ENCODE results near the gene CCDC192.
A peak's percentile ranks its signal among the peaks of the same experiment; 100 is the strongest.

CCDC192 gene

DNA sequence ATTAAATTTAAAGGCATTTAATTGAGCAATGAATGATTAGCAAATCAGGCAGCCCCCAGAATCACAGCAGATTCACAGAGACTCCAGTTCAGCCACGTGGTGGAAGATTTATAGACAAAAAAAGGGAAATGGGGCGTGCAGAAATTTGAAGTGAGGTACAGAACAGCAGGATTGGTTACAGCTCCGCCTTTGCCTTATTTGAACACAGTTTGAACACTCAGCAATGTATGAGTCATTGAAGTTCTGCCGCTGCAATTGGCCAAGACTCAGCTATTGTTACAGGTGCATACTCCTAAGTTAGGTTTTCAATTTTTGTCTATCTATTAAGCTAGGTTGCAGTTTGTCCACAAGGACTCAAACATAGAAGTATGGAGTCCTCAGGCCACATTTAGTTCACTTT, 222.7 kb downstream of the CCDC192 start:
- ATAC-seq: no peak
- no peak for TF ChIP-seq TOX (CRISPR knock-in tag; IDR thresholded peaks at IDR 0.05; ENCODE audit: borderline replicate concordance)
- TF ChIP-seq, protein P1, sequence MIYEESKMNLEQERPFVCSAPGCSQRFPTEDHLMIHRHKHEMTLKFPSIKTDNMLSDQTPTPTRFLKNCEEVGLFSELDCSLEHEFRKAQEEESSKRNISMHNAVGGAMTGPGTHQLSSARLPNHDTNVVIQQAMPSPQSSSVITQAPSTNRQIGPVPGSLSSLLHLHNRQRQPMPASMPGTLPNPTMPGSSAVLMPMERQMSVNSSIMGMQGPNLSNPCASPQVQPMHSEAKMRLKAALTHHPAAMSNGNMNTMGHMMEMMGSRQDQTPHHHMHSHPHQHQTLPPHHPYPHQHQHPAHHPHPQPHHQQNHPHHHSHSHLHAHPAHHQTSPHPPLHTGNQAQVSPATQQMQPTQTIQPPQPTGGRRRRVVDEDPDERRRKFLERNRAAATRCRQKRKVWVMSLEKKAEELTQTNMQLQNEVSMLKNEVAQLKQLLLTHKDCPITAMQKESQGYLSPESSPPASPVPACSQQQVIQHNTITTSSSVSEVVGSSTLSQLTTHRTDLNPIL (CRISPR knock-in tag; IDR thresholded peaks at IDR 0.05; ENCODE audit: low read depth): no peak
- TF ChIP-seq SNAI2 (CRISPR knock-in tag; IDR thresholded peaks at IDR 0.05): no peak
- TF ChIP-seq BACH2 (CRISPR knock-in tag; IDR thresholded peaks at IDR 0.05; ENCODE audit: borderline replicate concordance): no peak
- no peak for TF ChIP-seq ZFP30 (CRISPR knock-in tag; IDR thresholded peaks at IDR 0.05)
- TF ChIP-seq ESRRG (CRISPR knock-in tag; IDR thresholded peaks at IDR 0.05): no peak
- TF ChIP-seq, protein P2, sequence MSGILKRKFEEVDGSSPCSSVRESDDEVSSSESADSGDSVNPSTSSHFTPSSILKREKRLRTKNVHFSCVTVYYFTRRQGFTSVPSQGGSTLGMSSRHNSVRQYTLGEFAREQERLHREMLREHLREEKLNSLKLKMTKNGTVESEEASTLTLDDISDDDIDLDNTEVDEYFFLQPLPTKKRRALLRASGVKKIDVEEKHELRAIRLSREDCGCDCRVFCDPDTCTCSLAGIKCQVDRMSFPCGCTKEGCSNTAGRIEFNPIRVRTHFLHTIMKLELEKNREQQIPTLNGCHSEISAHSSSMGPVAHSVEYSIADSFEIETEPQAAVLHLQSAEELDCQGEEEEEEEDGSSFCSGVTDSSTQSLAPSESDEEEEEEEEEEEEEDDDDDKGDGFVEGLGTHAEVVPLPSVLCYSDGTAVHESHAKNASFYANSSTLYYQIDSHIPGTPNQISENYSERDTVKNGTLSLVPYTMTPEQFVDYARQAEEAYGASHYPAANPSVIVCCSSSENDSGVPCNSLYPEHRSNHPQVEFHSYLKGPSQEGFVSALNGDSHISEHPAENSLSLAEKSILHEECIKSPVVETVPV (CRISPR knock-in tag; IDR thresholded peaks at IDR 0.05): no peak
- no peak for TF ChIP-seq PPARA (CRISPR knock-in tag; IDR thresholded peaks at IDR 0.05; ENCODE audit: borderline replicate concordance)
- TF ChIP-seq TCF4 (CRISPR knock-in tag; IDR thresholded peaks at IDR 0.05; ENCODE audit: borderline replicate concordance): no peak

DNA sequence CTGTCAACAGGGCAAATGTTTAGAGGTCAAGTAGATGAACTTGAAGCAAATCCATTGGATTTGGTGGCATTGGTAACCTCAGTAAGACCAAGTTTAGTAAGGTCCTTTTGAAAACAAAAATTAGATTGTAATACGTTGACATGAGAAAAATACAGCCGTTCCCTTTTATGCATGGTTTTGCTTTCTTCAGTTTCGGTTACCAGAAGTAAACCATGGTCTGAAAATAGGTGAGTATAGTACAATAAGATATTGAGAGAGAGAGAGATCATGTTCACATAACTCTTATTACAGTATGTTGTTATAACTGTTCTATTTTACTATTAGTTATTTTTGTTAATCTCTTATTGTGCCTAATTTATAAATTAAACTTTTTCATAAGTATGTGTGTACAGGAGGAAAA, 223.8 kb downstream of the CCDC192 start:
- TF ChIP-seq ZC3H10 (CRISPR knock-in tag; IDR thresholded peaks at IDR 0.05) (no peak), RARB (CRISPR knock-in tag; IDR thresholded peaks at IDR 0.05) (no peak), ZFP3 (CRISPR knock-in tag; IDR thresholded peaks at IDR 0.05) (no peak), ISL1 (CRISPR knock-in tag; IDR thresholded peaks at IDR 0.05) (no peak), SNAI2 (CRISPR knock-in tag; IDR thresholded peaks at IDR 0.05) (no peak), PPARA (CRISPR knock-in tag; IDR thresholded peaks at IDR 0.05; ENCODE audit: borderline replicate concordance) (no peak), ZNF70 (CRISPR knock-in tag; IDR thresholded peaks at IDR 0.05) (no peak)
- TF ChIP-seq, protein P3, sequence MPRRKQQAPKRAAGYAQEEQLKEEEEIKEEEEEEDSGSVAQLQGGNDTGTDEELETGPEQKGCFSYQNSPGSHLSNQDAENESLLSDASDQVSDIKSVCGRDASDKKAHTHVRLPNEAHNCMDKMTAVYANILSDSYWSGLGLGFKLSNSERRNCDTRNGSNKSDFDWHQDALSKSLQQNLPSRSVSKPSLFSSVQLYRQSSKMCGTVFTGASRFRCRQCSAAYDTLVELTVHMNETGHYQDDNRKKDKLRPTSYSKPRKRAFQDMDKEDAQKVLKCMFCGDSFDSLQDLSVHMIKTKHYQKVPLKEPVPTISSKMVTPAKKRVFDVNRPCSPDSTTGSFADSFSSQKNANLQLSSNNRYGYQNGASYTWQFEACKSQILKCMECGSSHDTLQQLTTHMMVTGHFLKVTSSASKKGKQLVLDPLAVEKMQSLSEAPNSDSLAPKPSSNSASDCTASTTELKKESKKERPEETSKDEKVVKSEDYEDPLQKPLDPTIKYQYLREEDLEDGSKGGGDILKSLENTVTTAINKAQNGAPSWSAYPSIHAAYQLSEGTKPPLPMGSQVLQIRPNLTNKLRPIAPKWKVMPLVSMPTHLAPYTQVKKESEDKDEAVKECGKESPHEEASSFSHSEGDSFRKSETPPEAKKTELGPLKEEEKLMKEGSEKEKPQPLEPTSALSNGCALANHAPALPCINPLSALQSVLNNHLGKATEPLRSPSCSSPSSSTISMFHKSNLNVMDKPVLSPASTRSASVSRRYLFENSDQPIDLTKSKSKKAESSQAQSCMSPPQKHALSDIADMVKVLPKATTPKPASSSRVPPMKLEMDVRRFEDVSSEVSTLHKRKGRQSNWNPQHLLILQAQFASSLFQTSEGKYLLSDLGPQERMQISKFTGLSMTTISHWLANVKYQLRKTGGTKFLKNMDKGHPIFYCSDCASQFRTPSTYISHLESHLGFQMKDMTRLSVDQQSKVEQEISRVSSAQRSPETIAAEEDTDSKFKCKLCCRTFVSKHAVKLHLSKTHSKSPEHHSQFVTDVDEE (CRISPR knock-in tag; IDR thresholded peaks at IDR 0.05): no peak
- TF ChIP-seq, protein P4, sequence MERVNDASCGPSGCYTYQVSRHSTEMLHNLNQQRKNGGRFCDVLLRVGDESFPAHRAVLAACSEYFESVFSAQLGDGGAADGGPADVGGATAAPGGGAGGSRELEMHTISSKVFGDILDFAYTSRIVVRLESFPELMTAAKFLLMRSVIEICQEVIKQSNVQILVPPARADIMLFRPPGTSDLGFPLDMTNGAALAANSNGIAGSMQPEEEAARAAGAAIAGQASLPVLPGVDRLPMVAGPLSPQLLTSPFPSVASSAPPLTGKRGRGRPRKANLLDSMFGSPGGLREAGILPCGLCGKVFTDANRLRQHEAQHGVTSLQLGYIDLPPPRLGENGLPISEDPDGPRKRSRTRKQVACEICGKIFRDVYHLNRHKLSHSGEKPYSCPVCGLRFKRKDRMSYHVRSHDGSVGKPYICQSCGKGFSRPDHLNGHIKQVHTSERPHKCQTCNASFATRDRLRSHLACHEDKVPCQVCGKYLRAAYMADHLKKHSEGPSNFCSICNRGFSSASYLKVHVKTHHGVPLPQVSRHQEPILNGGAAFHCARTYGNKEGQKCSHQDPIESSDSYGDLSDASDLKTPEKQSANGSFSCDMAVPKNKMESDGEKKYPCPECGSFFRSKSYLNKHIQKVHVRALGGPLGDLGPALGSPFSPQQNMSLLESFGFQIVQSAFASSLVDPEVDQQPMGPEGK (CRISPR knock-in tag; IDR thresholded peaks at IDR 0.05; ENCODE audit: borderline replicate concordance): no peak
- no peak for ATAC-seq

DNA sequence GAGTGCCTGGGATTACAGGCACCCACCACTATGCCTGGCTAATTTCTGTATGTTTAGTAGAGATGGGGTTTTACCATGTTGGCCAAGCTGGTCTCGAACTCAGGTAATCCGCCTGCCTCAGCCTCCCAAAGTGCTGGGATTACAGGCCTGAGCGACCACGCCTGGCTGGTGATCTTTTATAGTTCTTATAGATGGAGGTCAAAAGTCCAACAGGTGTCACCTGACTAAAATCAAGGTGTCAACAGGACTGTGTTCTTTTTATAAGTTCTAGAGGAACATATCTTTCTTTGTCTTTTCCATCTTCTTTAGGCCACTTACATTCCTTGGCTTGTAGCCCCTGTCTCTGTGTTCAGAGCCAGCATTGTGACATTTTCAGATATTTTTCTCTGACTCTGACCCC, 224.9 kb downstream of the CCDC192 start:
- ATAC-seq: no peak
- TF ChIP-seq ZFP3 (CRISPR knock-in tag; IDR thresholded peaks at IDR 0.05) (no peak), ZFP30 (CRISPR knock-in tag; IDR thresholded peaks at IDR 0.05) (no peak), ESRRG (CRISPR knock-in tag; IDR thresholded peaks at IDR 0.05) (no peak), CSDC2 (CRISPR knock-in tag; IDR thresholded peaks at IDR 0.05) (no peak)
- TF ChIP-seq, protein P3 (CRISPR knock-in tag; IDR thresholded peaks at IDR 0.05): no peak

DNA sequence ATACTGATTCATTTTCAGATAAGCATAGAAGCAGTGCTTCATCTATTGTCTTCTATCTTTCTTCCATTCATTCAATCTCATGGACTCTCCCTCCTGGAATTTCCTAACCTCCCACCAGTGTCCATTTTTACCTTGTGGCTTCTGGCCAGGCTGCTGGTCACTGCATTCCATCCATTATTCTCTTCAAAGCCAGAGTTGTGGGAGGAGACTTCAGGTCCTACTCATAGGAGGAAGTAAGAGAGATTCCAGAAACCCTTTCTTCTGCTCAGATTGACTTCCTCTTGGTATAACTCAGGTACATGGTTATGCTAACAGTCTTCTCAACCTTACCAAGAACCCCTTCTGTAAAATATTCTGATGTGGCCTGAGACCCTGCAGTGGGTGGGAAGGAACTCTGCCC, 227.1 kb downstream of the CCDC192 start:
- peak; percentile 71 for ATAC-seq
- TF ChIP-seq, protein P5, sequence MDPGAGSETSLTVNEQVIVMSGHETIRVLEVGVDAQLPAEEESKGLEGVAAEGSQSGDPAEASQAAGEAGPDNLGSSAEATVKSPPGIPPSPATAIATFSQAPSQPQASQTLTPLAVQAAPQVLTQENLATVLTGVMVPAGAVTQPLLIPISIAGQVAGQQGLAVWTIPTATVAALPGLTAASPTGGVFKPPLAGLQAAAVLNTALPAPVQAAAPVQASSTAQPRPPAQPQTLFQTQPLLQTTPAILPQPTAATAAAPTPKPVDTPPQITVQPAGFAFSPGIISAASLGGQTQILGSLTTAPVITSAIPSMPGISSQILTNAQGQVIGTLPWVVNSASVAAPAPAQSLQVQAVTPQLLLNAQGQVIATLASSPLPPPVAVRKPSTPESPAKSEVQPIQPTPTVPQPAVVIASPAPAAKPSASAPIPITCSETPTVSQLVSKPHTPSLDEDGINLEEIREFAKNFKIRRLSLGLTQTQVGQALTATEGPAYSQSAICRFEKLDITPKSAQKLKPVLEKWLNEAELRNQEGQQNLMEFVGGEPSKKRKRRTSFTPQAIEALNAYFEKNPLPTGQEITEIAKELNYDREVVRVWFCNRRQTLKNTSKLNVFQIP (CRISPR knock-in tag; IDR thresholded peaks at IDR 0.05; ENCODE audit: borderline replicate concordance, low read depth): no peak
- TF ChIP-seq, protein P3 (CRISPR knock-in tag; IDR thresholded peaks at IDR 0.05): no peak
- TF ChIP-seq RARB (CRISPR knock-in tag; IDR thresholded peaks at IDR 0.05) (no peak), ZC3H10 (CRISPR knock-in tag; IDR thresholded peaks at IDR 0.05) (no peak), ZNF8 (CRISPR knock-in tag; IDR thresholded peaks at IDR 0.05) (no peak), ZNF565 (CRISPR knock-in tag; conservative IDR thresholded peaks at IDR 0.05; ENCODE audit: low read depth) (no peak), OSR1 (CRISPR knock-in tag; IDR thresholded peaks at IDR 0.05) (no peak), ARNTL (CRISPR knock-in tag; IDR thresholded peaks at IDR 0.05; ENCODE audit: borderline replicate concordance, low read depth) (no peak)

All from SK-N-SH treated with all-trans-retinoic acid at 6 μM for 48 hours (cell line).